NOMO-1 treated with DMSO at 0.1 percent for 48 hours (cell line): Measurements from ENCODE around the gene CDH23.

Source experiments
- DNase-seq: peaks from one replicate; lab custom pipeline; 2025; ENCODE audit not compliant: unreplicated experiment; lab: John Stamatoyannopoulos, UW

The CDH23 gene

GRCh38 chr10:71480662-71481061, 83.9 kb downstream of the CDH23 start:
- DNase-seq = no peak

DNA sequence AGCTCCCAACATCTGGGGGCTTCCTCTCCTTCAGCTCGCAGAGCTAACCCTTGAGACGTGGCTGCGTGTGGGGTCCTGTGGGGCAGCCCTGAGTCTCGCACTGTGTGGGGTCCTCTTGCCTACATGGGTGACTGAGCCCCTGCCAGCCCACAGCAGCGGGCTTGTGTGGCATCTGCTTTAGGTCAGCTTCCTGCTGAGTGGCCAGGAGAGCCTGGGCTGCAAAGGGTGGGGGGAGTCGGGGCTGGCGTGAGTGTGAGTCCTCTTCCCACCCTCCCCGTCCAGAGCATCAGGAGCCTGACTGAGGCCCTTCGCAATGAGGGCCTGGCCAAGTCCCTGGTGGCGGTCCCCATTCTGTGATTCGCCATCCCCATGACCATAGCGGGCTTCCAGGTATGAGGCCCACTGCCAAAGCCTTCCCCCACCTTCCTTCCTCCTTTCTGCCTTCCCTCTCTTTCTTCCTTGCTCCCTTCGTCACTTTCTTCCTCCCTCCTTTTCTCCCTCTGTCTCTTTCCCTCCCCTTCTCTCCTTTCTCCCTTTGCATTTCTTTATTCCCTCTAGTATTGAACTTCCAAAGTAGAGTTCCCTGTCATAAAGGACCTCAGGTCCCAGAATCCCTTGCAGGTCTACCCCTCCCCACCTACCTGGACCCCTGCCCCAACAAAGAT, 85.2 kb downstream of the CDH23 start:
- DNase-seq = no peak

DNA sequence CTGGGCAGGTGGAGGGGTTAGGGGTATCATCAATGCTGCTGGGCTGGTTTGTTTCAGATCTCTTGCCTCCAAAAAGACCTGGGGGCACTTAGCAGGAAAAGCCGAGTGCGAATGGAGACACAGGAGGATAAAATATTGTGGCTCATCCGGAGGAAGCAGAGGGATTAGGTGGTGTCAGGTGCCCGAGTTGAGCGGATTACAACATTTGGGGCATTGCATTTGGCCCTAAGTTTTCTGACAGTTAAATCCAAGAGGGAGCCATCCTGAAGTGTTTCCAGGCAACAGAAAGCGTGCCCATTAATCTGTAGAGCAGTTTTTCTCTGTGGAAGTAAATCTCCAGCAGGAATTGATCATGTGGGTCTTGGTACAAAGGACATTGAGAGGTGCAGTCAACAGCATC, 85.9 kb downstream of the CDH23 start:
- DNase-seq = no peak

GRCh38 chr10:71483135-71483534, 86.4 kb downstream of the CDH23 start:
- DNase-seq = no peak

DNA sequence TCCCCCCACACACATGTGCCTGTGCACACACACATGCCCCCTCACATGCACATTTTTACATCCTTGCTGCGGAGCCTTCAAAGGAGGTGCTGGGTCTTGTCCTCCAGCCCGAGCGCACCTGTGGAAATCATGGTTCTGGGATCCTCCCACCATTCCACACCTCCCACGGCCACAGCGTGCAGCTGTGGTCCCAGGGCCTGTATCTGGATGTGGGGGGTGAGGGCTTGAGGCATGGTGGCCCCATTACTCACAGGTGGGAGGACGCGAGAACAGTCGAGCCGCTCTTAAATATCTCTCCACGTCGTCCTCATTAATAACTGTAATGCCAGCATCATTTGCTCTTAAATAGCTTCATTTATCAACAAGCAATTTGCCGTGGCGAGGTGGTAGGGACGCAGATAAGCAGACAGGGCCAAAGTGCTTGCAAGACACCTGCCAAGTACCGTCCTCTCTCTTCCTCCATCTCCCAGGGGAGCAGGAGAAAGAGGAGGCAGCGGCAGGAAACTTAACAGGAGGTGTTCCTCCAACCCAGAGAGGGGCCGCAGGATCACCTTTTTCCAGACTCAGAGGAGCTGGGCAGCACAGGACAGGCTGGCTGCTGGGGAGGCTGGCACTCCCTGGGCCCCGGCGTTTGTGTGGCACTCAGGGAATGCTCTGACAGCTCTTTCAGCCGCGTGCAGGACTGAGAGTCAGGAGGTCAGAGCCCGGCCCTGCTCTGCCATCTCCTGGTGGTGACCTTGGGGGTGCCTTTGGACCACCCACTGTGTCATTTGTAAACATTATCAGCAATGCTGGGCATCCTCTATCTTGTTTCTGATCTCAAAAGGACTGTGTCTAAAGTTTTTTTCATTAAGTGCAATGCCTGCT, 87.4 kb downstream of the CDH23 start:
- DNase-seq = no peak

GRCh38 chr10:71486484-71487114, 89.9 kb downstream of the CDH23 start:
- peak; percentile 12 for DNase-seq

DNA sequence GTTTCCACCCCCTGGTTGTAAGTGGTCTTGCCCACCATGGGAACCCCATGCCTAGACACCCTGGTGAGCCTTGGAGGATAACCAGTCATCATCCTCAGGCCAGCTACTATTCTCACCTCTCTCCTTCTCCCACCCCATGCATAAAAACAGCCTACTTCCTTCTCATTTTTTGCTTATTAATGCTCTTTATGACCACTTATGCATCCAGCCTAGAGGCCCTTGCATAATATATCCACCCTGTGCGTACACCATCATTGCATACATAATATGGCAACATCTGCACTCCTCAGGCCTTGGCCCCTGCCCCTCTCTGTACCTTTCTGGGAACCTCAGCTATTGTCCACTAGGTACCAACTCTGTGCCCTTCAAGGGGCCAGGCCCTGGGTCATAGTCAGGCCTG, 91.0 kb downstream of the CDH23 start:
- DNase-seq = peak; percentile 67

DNA sequence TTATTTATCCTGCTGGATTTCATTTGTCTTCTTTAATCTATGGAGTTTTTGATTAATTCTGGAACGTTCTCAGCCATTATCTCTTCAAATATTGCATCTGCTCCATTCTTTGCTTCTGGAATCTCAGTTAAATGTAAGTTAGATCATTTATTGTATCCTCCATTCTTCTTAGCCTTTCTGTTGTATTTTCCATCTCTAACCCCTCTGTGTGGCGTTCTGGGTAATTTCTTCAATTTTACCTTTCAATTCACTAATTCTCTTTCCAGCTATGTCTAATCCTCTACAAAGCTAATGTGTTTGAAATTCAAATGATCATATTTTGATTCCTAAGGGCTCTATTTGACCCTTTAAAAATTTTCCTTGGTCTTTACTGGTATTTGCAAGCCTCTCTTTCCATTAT, 92.4 kb downstream of the CDH23 start:
- no peak for DNase-seq

DNA sequence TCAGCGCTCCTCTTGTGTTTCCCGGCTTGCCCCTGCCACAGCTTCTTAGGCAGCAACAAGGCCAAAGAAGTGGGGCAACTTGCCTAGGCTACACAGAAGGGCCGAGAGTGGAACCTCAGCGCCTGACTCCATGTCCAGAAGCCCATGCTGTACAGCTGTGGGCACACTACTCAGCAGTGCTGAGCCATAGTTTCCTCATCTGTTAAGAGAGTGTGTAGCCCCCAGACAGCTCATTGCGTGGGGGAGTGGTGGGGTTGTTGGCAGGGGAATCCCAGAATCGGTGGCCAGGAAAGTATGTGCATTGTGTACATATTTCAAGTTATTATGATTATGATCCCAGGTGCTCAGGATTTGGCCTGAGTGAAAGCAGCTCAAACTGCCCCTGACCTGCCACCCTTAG, 96.2 kb downstream of the CDH23 start:
- no peak for DNase-seq

- DNase-seq = no peak
Measured at GRCh38 chr10:71493741-71494140, 97.0 kb downstream of the CDH23 start.

DNA sequence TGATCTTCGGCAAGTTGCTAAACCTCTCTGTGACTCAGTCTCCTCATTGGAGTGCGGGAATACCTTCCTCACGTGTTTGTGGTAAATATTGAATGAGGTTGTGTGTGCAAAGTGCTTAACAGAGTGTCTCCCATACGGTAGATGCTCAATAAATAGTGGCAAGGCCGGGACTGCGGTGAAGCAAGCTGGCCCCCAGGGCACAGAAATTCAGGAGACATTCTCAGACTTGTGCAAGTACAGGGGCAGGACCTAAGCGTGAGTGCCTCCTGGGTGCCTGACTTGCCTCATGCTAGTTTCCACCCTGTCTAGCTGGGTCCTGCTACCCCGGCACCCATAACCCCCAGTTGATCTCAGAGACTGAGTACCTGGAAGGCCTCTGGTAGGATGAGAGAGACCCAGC, 97.8 kb downstream of the CDH23 start:
- no peak for DNase-seq

DNA sequence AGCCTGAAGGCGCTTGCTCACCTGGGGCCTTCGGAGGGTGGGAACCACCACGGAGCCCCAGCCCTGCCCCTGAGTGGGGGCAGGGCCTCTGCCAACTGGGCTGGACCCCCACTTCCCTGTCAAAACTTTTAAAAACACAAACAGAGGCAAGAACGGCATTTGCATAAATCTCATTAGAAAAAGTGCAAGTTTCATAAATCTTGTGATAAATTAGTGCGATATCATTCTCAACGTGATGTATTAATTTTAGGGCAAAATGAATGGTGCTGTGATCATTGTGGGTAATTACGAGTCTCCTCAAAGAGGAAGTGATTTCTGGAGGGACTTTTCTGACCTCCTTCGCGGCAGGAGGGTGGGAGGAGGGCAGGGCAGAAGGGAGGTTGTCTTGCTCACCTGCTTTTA, 98.3 kb downstream of the CDH23 start:
- DNase-seq = peak; percentile 62

DNA sequence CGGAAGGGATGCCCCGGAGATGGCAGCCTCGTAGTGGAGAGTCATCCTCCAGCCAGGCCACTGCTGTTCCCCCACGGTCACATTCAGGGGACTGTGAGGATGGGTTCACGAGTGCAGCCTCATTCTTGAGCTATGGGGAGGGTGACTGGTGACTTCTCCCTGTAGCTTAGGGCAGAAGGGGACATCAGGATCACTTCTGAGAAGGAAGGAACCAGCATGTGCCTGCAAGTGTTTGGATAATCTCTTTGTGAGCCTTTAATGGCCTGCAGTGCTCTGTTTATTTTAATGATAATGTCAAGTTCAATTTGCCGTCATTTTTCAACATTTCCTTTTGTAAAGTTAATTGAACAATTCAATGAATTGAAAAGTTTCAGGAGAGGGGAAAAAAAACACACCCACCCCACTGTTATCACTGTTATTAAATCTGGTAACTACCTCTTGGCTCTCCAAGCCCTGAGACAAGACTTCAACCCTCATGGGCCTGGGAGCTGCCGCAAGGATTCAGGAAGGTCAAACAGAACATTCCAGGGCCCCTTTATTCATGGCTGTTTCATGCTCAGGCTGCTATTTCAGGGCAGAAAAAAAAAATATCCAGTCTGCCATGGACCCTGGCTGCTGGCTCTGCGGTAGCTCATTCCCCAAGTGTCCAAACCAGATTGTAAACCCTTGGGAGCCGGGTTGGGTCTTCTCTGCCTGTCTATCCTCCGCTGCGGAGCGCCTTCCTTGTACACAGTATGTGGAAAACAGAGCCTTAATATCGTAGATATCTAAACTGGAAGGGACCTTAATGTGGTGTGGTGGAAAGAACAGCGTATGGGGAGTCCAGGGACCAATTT, 100.4 kb downstream of the CDH23 start:
- DNase-seq = no peak

DNA sequence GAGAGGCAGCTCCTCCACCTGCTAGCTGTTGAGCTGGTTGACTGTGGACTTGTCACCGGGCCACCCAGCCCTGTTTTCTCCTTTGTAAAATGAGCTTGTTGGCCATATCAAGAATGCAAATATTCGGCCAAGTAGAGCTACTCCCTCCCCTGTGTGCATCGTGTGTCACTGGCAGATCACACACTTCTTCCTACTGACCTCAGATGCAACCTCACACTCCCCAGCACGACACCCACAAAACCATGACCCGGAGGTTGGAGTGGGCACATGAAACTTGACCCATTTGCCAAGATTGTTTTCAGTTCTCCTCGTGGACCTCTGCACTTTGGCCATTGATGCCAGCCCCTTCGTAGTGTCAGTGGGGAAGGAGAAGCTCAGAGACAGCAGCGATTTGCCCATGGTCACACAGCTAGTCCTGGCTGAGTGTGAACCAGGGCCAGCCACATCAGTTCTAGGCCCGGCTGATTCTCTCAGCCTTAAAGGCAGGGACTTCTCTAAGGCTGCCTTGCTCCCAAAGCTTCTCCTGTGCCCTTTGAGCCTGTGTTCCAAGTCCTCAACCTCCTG, 101.1 kb downstream of the CDH23 start:
- DNase-seq = no peak

GRCh38 chr10:71501402-71501801, 104.7 kb downstream of the CDH23 start:
- DNase-seq = no peak

DNA sequence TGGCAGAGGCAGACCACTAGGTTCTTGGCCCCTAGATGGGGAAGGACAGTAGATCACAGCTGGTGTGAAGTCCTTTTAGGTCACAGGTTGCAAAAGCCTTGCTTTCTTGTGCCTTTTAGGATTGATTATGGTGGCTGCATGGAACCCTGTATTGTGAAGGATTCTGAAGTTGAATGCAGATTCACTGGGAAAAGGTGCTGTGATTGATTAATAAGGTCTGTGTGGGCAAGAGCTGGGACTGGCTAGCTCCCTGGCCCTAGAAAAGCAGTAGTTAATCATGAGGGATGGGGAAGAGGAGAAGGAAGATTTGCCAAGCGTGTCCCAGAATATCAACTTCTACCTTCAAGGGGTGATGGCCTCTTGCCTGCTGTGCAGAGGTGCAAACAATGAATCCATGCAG, 105.5 kb downstream of the CDH23 start:
- no peak for DNase-seq

DNA sequence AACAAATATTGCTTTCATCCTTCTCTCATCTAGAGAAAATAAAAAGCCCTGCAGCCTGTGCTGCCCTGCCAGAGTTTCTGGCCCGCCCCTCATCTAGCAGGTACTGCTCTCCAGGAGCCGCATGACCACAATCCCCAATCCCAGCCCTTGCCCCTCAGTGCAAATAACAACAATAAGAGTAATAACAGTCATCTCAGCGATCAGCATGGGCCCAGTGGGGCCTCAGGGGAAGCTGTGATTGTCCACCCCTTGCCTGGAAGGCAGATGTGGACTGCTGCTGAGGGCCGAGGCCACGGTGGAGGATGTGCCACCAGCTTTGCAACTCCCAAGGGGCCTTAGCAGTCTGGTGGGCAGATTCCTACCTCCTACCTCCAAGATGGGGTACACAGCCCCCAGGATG, 106.1 kb downstream of the CDH23 start:
- DNase-seq = no peak

DNA sequence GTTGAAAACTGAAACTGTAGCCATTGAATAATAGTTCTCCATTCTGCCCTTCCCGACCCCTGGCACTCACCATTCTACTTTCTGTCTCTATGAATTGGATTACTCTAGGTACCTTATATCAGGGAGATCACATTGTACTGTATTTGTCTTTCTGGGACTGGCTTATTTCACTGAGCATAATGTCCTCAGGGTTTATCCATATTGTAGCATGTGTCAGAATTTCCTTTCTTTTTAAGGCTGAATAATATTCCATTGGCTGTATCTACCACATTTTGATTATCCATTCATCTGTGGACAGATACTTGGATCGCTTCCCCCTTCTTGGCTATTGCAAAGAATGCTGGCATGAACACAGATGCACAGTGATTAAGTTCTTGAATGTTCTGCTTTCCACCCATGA, 107.4 kb downstream of the CDH23 start:
- peak; percentile 19 for DNase-seq

DNA sequence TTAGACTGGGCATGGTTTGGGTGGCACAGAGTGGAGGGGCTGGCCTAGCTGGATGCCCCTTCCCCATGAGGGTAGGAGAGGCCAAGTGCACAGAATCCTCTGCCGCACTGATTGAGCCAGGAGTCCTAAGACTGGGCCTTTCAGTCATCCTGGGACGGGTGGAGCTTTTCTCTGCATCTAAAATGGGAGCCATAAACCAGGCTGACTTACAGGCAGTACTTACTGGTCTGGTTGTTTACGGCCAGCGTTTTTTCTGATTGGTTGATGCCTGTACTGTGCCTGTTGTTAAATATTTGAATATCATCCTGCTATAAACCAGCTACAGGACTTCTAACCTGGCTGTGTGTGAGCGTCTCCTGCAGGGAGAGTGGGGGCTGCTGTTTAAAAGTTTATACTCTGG, 107.8 kb downstream of the CDH23 start:
- no peak for DNase-seq

DNA sequence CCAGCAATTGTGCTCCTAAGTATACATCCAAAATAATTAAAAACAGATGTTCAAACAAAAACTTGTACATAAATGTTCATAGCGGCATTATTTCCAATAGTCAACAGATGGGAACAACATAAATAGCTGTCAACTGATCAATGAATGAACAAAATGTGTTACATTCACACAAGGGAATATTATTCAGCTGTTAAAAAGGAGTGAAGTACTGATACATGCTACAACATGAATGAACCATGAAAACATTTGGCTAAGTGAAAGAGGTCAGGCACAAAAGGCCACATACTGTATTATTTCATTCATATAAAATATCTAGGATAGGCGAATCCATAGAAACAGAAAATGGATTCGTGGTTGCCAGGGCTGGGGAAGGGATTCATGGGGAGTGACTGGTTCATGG, 109.1 kb downstream of the CDH23 start:
- DNase-seq = no peak

DNA sequence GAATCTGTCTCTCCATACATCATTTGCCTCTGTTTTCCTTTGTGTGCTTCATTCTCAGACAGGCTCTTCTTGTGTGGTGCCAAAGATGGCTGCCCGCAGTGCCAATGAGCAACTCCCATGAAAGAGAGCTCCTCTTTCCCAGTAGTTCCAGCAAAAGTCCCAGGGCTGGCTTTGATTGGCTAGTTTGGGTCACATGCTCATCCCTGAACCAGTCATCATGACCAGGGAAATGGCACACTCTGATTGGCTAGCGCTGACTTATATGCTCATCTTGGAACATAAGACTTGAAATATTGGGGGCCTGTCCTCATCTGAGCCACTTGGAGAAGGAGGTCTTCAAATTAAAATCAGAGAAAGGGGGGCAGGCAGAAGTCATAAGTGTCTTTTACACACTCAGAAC, 112.7 kb downstream of the CDH23 start:
- no peak for DNase-seq
